ENCODE measurements around the gene TLCD1.
A peak's percentile ranks its signal among the peaks of the same experiment; 100 is the strongest.

GRCh38 chr17:28725660-28726225, 290 bp downstream of the TLCD1 start:
- TF ChIP-seq POLR2A (IDR thresholded peaks at IDR 0.05): peak in 2 of 4 donors; percentile 60 to 76
- TF ChIP-seq CTCF (IDR thresholded peaks at IDR 0.05): peak in 1 of 6 experiments; percentile 30
- peak; percentile 28 to 29 for TF ChIP-seq POLR2AphosphoS5 (IDR thresholded peaks at IDR 0.05)

All from upper lobe of left lung (tissue), 4 donors.